GM12878 (cell line): ENCODE measurements around the gene PLOD2. TPM values are rescaled to one million over a fixed set of nuclear protein-coding genes. Genes with fewer than 3 reads are reported as not detected.

ENCODE experiments used
- BCL3 ChIP-seq: IDR thresholded peaks from 2 replicates; pipeline ENCODE4 v1.6.1; 2011; ENCODE audit warnings: borderline replicate concordance, low read depth, mild to moderate bottlenecking, moderate library complexity, low read length; ENCODE audit not compliant: insufficient read depth, poor library complexity, severe bottlenecking
- CEBPZ ChIP-seq: fragments of 150-350 bp; IDR thresholded peaks from 2 replicates; pipeline ENCODE4 v1.6.1; 2016; ENCODE audit warnings: low read depth, low read length
- TCF3 ChIP-seq: IDR thresholded peaks from 2 replicates; pipeline ENCODE4 v1.6.1; 2012; ENCODE audit warnings: low read depth, mild to moderate bottlenecking, low read length, borderline replicate concordance; ENCODE audit not compliant: insufficient read depth
- ZBTB33 ChIP-seq: fragments of 450-650 bp; IDR thresholded peaks from 2 replicates; pipeline ENCODE4 v1.6.1; 2017; ENCODE audit warnings: mild to moderate bottlenecking
- polyA plus RNA-seq, 11 experiments: library from polyadenylated mRNA; depleted of rRNA in 4 of 11; unstranded in 6 of 11; stranded (reverse) in 5 of 11; fragments of >200 nt; fragmentation: Nextera tagmentation in 4 of 11; fragmentation: Illumina TruSeq in 1 of 11; extraction: Ambion mirVana in 4 of 11; extraction: Trizol in 1 of 11; gene quantifications; 1 replicate in 1 of 11; 2 replicates in 10 of 11; pipeline versions ENCODE4 v1.2.1 to v1.2.3, GENCODE V29; 2011 to 2016; ENCODE audit warnings: inconsistent platforms in 2 of 11, missing spikeins in 2 of 11, low read depth in 1 of 11
- total RNA-seq, 4 experiments: library from RNA; depleted of rRNA in 3 of 4; stranded (reverse); fragments of >200 nt in 3 of 4; fragmentation: Illumina TruSeq in 1 of 4; extraction: Trizol in 1 of 4; gene quantifications; 2 replicates each; pipeline versions ENCODE4 v1.2.1 to v1.2.3, GENCODE V29; 2013 to 2021

The PLOD2 gene
- total and polyA plus RNA-seq, 10 of the 15 experiments (the other 5 are each of a cell fraction or from before 2014, with no cell fraction given): 0.03 to 0.56 (median 0.33) TPM; not detected in 4

- TF ChIP-seq CEBPZ: no peak
- TF ChIP-seq ZBTB33: no peak
- TF ChIP-seq BCL3: no peak
- TF ChIP-seq TCF3: no peak
These were observed 649 bp upstream of the PLOD2 start (continued) for GRCh38 chr3:146161663-146162002.
